Upper lobe of left lung (tissue), 6 donors: ENCODE results near the gene NDUFAF2. TPM values are rescaled to one million over a fixed set of nuclear protein-coding genes. Genes with fewer than 3 reads are reported as not detected.
"Not testable (repeated sequence)": the region's sequence is repeated elsewhere in the genome, so short reads cannot be mapped to it uniquely, and the experiment has no call there.

Experiments
- ATAC-seq, 2 donors: fragments of 200-7000 bp; cut with Tn5 transposase; one replicate each; pipeline ENCODE4 v1.9.1; 2022; ENCODE audit warnings: mild to moderate bottlenecking in 2 of 2, moderate library complexity in 2 of 2; ENCODE audit not compliant: low FRiP score in 2 of 2
- DNase-seq, 2 donors: peaks; one replicate each; pipeline ENCODE4 v3.0.0-alpha.2; 2019 to 2020
- H3K27ac ChIP-seq, 4 donors: fragments of 200-600 bp; sonication (generic); one replicate each; pipeline ENCODE4 v1.5.1; 2016 to 2019
- H3K27me3 ChIP-seq, 4 donors: fragments of 200-600 bp; sonication (generic); one replicate each; pipeline ENCODE4 v1.5.1; 2017 to 2019
- H3K36me3 ChIP-seq, 4 donors: fragments of 200-600 bp; sonication (generic); one replicate each; pipeline ENCODE4 v1.5.1; 2016 to 2019
- H3K4me1 ChIP-seq, 4 donors: fragments of 200-600 bp; sonication (generic); one replicate each; pipeline ENCODE4 v1.5.1; 2018 to 2019
- H3K4me3 ChIP-seq, 4 donors: fragments of 200-600 bp; sonication (generic); one replicate each; pipeline ENCODE4 v1.5.1; 2017 to 2019; ENCODE audit warnings: mild to moderate bottlenecking in 2 of 4, moderate library complexity in 1 of 4
- H3K9me3 ChIP-seq, 4 donors: fragments of 200-600 bp; sonication (generic); one replicate each; pipeline ENCODE4 v1.5.1; 2018 to 2019
- CTCF ChIP-seq, 6 experiments: fragments of 450-650 bp in 4 of 6; fragments of 200-600 bp in 2 of 6; sonication (generic) in 2 of 6; IDR thresholded peaks; one replicate each; pipeline ENCODE4 v1.5.1; 2016 to 2019; ENCODE audit warnings: antibody characterized with exemption in 6 of 6
- EP300 ChIP-seq, 4 donors: sonication (generic); formaldehyde crosslinking; IDR thresholded peaks; one replicate each; pipeline ENCODE4 v1.5.1; 2017; ENCODE audit warnings: antibody characterized with exemption in 4 of 4, control low read depth in 2 of 4
- POLR2A ChIP-seq, 4 donors: fragments of 450-650 bp; IDR thresholded peaks; one replicate each; pipeline ENCODE4 v1.5.1; 2016 to 2017; ENCODE audit warnings: antibody characterized with exemption in 4 of 4, mild to moderate bottlenecking in 2 of 4
- POLR2AphosphoS5 ChIP-seq, 2 donors: sonication (generic); formaldehyde crosslinking; IDR thresholded peaks; one replicate each; pipeline ENCODE4 v1.5.1; 2017; ENCODE audit warnings: antibody characterized with exemption in 2 of 2
- WGBS, 2 donors: methylation state at CpG; one replicate each; pipeline ENCODE4 v1.1.5; 2017 to 2018; 5-methylcytosine and 5-hydroxymethylcytosine counted together
- total RNA-seq, 6 donors: library from RNA; depleted of rRNA in 4 of 6; stranded (reverse); fragments of >200 nt in 4 of 6; gene quantifications; one replicate each; pipeline versions ENCODE4 v1.1.0 to v1.2.1, GENCODE V29; 2016 to 2021
- donor health status: DM: no; HTN: no; CAD: no; lungs with moderate emphysema.
- donor health status: DM: no; HTN: yes; CAD: no; lungs with severe emphysema.

The NDUFAF2 gene
- total RNA-seq, 6 donors from 2014 or later, result 14.2 to 41.6 (median 20.5) TPM; not detected in 1

GRCh38 chr5:61182449-61182848 lies 237.4 kb downstream of the NDUFAF2 start:
- TF ChIP-seq EP300 (IDR thresholded peaks at IDR 0.05) (no peak), CTCF (IDR thresholded peaks at IDR 0.05) (no peak), POLR2AphosphoS5 (IDR thresholded peaks at IDR 0.05) (no peak), POLR2A (IDR thresholded peaks at IDR 0.05) (no peak)
- Histone ChIP-seq H3K4me1 (peaks cover 0 to 13% (median 4%) of the 10 kb centered on the region in 4 donors), H3K36me3 (no peaks in the 10 kb centered on the region), H3K9me3 (no peaks in the 10 kb centered on the region), H3K4me3 (no peak overlapping the region), H3K27ac (no peak overlapping the region), H3K27me3 (no peaks in the 10 kb centered on the region)
- WGBS, 2 donors, result 38 to 41% methylated on average over 2 of the region's 2 CpGs
- DNase-seq, result no peak
- ATAC-seq, result no peak

GRCh38 chr5:61183538-61183937 lies 238.5 kb downstream of the NDUFAF2 start:
- DNase-seq (no peak), ATAC-seq (no peak)
- no peak overlapping the region for H3K4me3 ChIP-seq
- no peak for TF ChIP-seq POLR2AphosphoS5 (IDR thresholded peaks at IDR 0.05)
- TF ChIP-seq EP300 (IDR thresholded peaks at IDR 0.05), result no peak
- TF ChIP-seq CTCF (IDR thresholded peaks at IDR 0.05), result no peak
- no peak for TF ChIP-seq POLR2A (IDR thresholded peaks at IDR 0.05)
- H3K9me3 ChIP-seq, result no peaks in the 10 kb centered on the region
- 95 to 97% methylated on average over 1 of the region's 1 CpG for WGBS, 2 donors
- peaks cover 0 to 13% (median 4%) of the 10 kb centered on the region in 4 donors for H3K4me1 ChIP-seq
- no peak overlapping the region for H3K27ac ChIP-seq
- no peaks in the 10 kb centered on the region for H3K36me3 ChIP-seq
- H3K27me3 ChIP-seq, result no peaks in the 10 kb centered on the region

- WGBS, 2 donors, result 55 to 69% methylated on average over 2 of the region's 2 CpGs
- Histone ChIP-seq H3K27me3 (no peaks in the 10 kb centered on the region), H3K36me3 (no peaks in the 10 kb centered on the region), H3K9me3 (no peaks in the 10 kb centered on the region), H3K27ac (no peak overlapping the region), H3K4me1 (peaks cover 0 to 13% (median 4%) of the 10 kb centered on the region in 4 donors), H3K4me3 (no peak overlapping the region)
- no peak for TF ChIP-seq CTCF (IDR thresholded peaks at IDR 0.05)
- DNase-seq, result no peak
- ATAC-seq, result no peak
Observed at GRCh38 chr5:61184708-61185107, 239.7 kb downstream of the NDUFAF2 start.

- Histone ChIP-seq H3K27ac (no peak overlapping the region), H3K9me3 (no peaks in the 10 kb centered on the region), H3K4me3 (no peak overlapping the region), H3K27me3 (no peaks in the 10 kb centered on the region), H3K36me3 (no peaks in the 10 kb centered on the region), H3K4me1 (peaks cover 0 to 13% (median 2%) of the 10 kb centered on the region in 4 donors)
- ATAC-seq, result no peak
- DNase-seq, result no peak
- no peak for TF ChIP-seq POLR2AphosphoS5 (IDR thresholded peaks at IDR 0.05)
- TF ChIP-seq CTCF (IDR thresholded peaks at IDR 0.05), result no peak
- TF ChIP-seq EP300 (IDR thresholded peaks at IDR 0.05), result no peak
- no peak for TF ChIP-seq POLR2A (IDR thresholded peaks at IDR 0.05)
- 65 to 78% methylated on average over 2 of the region's 2 CpGs for WGBS, 2 donors
Observed at GRCh38 chr5:61186634-61187033, 241.6 kb downstream of the NDUFAF2 start.

- not testable (repeated sequence) for H3K27ac ChIP-seq, H3K4me3 ChIP-seq, ATAC-seq, H3K36me3 ChIP-seq, DNase-seq, H3K9me3 ChIP-seq, H3K27me3 ChIP-seq
- peaks cover 0 to 10% (median 2%) of the 10 kb centered on the region in 4 donors for H3K4me1 ChIP-seq
Observed at GRCh38 chr5:61187352-61187751, 242.3 kb downstream of the NDUFAF2 start.

GRCh38 chr5:61187826-61188225 lies 242.8 kb downstream of the NDUFAF2 start:
- H3K4me1 ChIP-seq, H3K9me3 ChIP-seq, ATAC-seq, H3K36me3 ChIP-seq, H3K27ac ChIP-seq, H3K4me3 ChIP-seq, DNase-seq, H3K27me3 ChIP-seq: not testable (repeated sequence)
- WGBS, 2 donors, result 94 to 100% methylated on average over 2 of the region's 2 CpGs
